Measurements from ENCODE around the gene MRAS. TPM values are rescaled to one million over a fixed set of nuclear protein-coding genes. Genes with fewer than 3 reads are reported as not detected.

Gene MRAS
- total and polyA plus RNA-seq, 8 donors: 2.3 to 12.6 (median 4.7) TPM

GRCh38 chr3:138329127-138329983, 19.0 kb upstream of the MRAS start, which contains the start of gene NME9:
TSS of gene NME9 (minus strand) at chr3:138329851. CDS start at chr3:138329335, 516 bp downstream.
- no peak for FAIRE-seq

DNA sequence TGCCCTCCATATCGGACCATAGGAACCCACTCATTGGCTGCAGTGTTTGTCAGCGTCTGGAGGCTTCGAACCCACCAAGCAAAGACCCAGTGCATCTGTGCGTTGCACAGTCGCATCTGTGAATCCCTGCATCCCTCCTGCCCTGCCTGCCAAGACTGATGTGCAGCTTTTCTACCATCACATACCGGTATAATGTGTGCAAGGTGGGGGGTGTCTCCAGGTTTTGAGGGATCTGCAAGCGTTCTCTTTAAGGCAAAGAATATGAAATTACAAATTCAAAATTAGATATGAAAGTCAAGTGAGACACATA, 18.4 kb upstream of the MRAS start:
- TF ChIP-seq, protein P1, sequence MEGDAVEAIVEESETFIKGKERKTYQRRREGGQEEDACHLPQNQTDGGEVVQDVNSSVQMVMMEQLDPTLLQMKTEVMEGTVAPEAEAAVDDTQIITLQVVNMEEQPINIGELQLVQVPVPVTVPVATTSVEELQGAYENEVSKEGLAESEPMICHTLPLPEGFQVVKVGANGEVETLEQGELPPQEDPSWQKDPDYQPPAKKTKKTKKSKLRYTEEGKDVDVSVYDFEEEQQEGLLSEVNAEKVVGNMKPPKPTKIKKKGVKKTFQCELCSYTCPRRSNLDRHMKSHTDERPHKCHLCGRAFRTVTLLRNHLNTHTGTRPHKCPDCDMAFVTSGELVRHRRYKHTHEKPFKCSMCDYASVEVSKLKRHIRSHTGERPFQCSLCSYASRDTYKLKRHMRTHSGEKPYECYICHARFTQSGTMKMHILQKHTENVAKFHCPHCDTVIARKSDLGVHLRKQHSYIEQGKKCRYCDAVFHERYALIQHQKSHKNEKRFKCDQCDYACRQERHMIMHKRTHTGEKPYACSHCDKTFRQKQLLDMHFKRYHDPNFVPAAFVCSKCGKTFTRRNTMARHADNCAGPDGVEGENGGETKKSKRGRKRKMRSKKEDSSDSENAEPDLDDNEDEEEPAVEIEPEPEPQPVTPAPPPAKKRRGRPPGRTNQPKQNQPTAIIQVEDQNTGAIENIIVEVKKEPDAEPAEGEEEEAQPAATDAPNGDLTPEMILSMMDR (IDR thresholded peaks at IDR 0.05): no peak
- H3K27me3 ChIP-seq: no peaks in the 10 kb centered on the region
- H3K4me1 ChIP-seq: peaks cover 2 to 13% (median 12%) of the 10 kb centered on the region in 3 donors
- no peaks in the 10 kb centered on the region for H3K36me3 ChIP-seq
- peak overlapping the region in 3 of 4 donors; percentile 61 to 70 (median 66) for H3K4me3 ChIP-seq
- intact Hi-C loops (cut with DNase I): no loop called here
- FAIRE-seq: no peak
- 6 to 9% methylated on average over 7 of the region's 7 CpGs for WGBS, 2 donors
- no peak for DNase-seq
- no peaks in the 10 kb centered on the region for H3K9me3 ChIP-seq
- no peak for ATAC-seq
- peak overlapping the region in 3 of 4 donors; percentile 77 to 87 (median 80) for H3K27ac ChIP-seq

More at GRCh38 chr3:138329127-138329983, 19.0 kb upstream of the MRAS start, which contains the start of gene NME9:
- TF ChIP-seq, protein P1 (IDR thresholded peaks at IDR 0.05): peak; percentile 45 to 54 (median 52)
- ATAC-seq (peak; percentile 92 to 97 (median 94)), DNase-seq (peak; percentile 90 to 96 (median 92))
- Histone ChIP-seq H3K9me3 (no peaks in the 10 kb centered on the region), H3K27me3 (no peaks in the 10 kb centered on the region), H3K36me3 (no peaks in the 10 kb centered on the region), H3K27ac (peak within 1 kb of the TSS; percentile 77 to 87 (median 80)), H3K4me1 (peaks cover 0 to 10% (median 7%) of the 10 kb centered on the region in 3 donors), H3K4me3 (peak within 1 kb of the TSS; percentile 61 to 70 (median 66))
- WGBS, 2 donors: 0 to 1% methylated on average over 62 of the region's 62 CpGs
- intact Hi-C loops (cut with DNase I): no loop called here

GRCh38 chr3:138331143-138331894, 17.1 kb upstream of the MRAS start:
- intact Hi-C loops (cut with DNase I): no loop called here
- 84% methylated on average over 6 of the region's 6 CpGs for WGBS, 2 donors
- no peak for DNase-seq
- H3K36me3 ChIP-seq: no peaks in the 10 kb centered on the region
- H3K27me3 ChIP-seq: no peaks in the 10 kb centered on the region
- H3K27ac ChIP-seq: no peak overlapping the region
- no peak overlapping the region for H3K4me3 ChIP-seq
- TF ChIP-seq, protein P1 (IDR thresholded peaks at IDR 0.05): no peak
- no peaks in the 10 kb centered on the region for H3K9me3 ChIP-seq
- no peak for FAIRE-seq
- ATAC-seq: no peak
- peaks cover 5 to 15% (median 12%) of the 10 kb centered on the region in 3 donors for H3K4me1 ChIP-seq

DNA sequence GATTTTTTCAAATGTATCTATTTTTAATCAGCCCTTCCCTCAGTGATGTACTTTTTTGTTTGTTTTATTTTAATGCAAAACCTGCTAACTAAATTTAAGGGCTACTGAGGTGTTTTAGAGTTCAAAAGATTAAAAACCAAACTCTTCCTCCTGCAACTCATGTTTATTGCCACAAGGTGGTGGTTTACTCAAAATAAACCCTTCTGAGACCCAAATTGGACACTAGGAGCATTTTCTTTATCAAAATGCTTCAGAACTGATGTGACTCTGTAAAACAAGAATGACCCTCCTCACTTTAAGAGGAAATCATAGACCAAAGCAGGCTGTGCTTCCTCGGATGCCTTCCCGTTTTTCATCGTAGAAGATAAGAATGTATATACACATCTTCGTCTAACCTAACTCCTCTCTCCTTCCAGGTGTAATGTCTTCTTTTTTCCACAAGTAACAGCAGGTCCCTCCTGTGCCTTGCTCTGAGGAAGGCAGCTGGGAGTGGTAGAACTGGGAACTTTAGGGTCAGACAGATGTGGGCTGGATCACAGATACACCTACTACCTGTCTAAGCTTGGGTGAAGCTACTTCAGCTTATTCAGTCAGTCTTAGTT, 15.8 kb upstream of the MRAS start:
- intact Hi-C loops (cut with DNase I): no loop called here
- no peak for DNase-seq
- H3K4me3 ChIP-seq: no peak overlapping the region
- peak in 1 of 4 donors; percentile 18 for ATAC-seq
- H3K27me3 ChIP-seq: no peaks in the 10 kb centered on the region
- 17 to 19% methylated on average over 4 of the region's 4 CpGs for WGBS, 2 donors
- no peak overlapping the region for H3K27ac ChIP-seq
- FAIRE-seq: no peak
- H3K9me3 ChIP-seq: no peaks in the 10 kb centered on the region
- TF ChIP-seq, protein P1 (IDR thresholded peaks at IDR 0.05): peak; percentile 21 to 56 (median 52)
- H3K4me1 ChIP-seq: peaks cover 5 to 15% (median 12%) of the 10 kb centered on the region in 3 donors
- H3K36me3 ChIP-seq: no peaks in the 10 kb centered on the region
